Testis (tissue), 3 donors: ENCODE measurements around the gene RASAL1. TPM values are rescaled to one million over a fixed set of nuclear protein-coding genes. Genes with fewer than 3 reads are reported as not detected.

ENCODE experiments used
- DNase-seq: peaks from one replicate; pipeline ENCODE4 v3.0.0-alpha.2; 2019
- H3K27ac ChIP-seq, 2 donors: fragments of 200-600 bp; sonication (generic); one replicate each; pipeline ENCODE4 v1.5.1; 2019
- H3K27me3 ChIP-seq: fragments of 200-600 bp; sonication (generic); one replicate; pipeline ENCODE4 v1.5.1; 2019
- H3K36me3 ChIP-seq: fragments of 200-600 bp; sonication (generic); one replicate; pipeline ENCODE4 v1.5.1; 2017; ENCODE audit warnings: low read depth; ENCODE audit errors: missing control alignments
- H3K4me1 ChIP-seq: fragments of 200-600 bp; sonication (generic); one replicate; pipeline ENCODE4 v1.5.1; 2019
- H3K4me3 ChIP-seq, 2 donors: fragments of 200-600 bp; sonication (generic); one replicate each; pipeline ENCODE4 v1.5.1; 2017 to 2019
- H3K9me3 ChIP-seq: fragments of 200-600 bp; sonication (generic); one replicate; pipeline ENCODE4 v1.5.1; 2017
- POLR2A ChIP-seq: fragments of 450-650 bp; IDR thresholded peaks from one replicate; pipeline ENCODE4 v1.6.1; 2017; ENCODE audit warnings: antibody characterized with exemption, mild to moderate bottlenecking, moderate library complexity
- WGBS, 2 donors: methylation state at CpG; one replicate each; pipeline ENCODE4 v1.1.5; 2018; 5-methylcytosine and 5-hydroxymethylcytosine counted together
- intact Hi-C: fragments of 100-400 bp; cut with DNase I; formaldehyde crosslinking; loops from one replicate; pipeline ENCODE4 v1.15.1; 2023; ENCODE audit warnings: low total_unique reads
- polyA plus RNA-seq: library from polyadenylated mRNA; stranded (reverse); fragments of 350-450 nt; fragmentation: Illumina TruSeq; extraction: RNeasy Lipid Tissue Mini Kit (QIAGEN cat#74804); gene quantifications from one replicate; pipeline ENCODE4 v1.2.3, GENCODE V29; 2014; ENCODE audit warnings: low read depth, low replicate concordance; ENCODE audit not compliant: insufficient read depth
- total RNA-seq, 2 donors: library from RNA; depleted of rRNA; stranded (reverse); fragments of >200 nt; gene quantifications; one replicate each; pipeline ENCODE4 v1.2.3, GENCODE V29; 2016
- TF ChIP-seq, protein P1 (sequence below), 3 experiments: fragments of 450-650 bp in 2 of 3; fragments of 200-600 bp in 1 of 3; sonication (generic) in 1 of 3; IDR thresholded peaks; one replicate each; pipeline ENCODE4 v1.5.1; 2016 to 2019; ENCODE audit warnings: antibody characterized with exemption in 3 of 3, mild to moderate bottlenecking in 2 of 3, moderate library complexity in 1 of 3

Gene RASAL1
- total and polyA plus RNA-seq, 3 donors from 2014 or later: 5.0 to 20.1 (median 18.2) TPM

DNA sequence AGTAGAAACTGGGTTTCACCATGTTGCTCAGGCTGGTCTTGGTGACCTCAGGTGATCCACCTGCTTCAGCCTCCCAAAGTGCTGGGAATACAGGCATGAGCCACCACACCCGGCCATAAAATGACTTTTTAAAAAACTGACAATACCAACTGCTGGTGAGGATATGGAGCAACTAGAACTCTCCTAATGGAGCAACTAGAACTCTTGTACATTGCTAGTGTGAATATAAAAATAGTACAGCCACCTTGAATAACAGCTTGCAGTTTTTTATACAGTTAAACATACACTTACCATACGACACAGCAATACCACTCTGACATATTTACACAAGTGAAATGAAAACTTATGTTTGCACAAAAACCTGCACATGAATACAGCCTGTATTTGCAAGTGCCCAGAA lies 11.4 kb upstream of the RASAL1 start:
- intact Hi-C loops: no loop called here
- no peak overlapping the region for H3K27ac ChIP-seq
- no peaks in the 10 kb centered on the region for H3K36me3 ChIP-seq
- TF ChIP-seq, protein P1, sequence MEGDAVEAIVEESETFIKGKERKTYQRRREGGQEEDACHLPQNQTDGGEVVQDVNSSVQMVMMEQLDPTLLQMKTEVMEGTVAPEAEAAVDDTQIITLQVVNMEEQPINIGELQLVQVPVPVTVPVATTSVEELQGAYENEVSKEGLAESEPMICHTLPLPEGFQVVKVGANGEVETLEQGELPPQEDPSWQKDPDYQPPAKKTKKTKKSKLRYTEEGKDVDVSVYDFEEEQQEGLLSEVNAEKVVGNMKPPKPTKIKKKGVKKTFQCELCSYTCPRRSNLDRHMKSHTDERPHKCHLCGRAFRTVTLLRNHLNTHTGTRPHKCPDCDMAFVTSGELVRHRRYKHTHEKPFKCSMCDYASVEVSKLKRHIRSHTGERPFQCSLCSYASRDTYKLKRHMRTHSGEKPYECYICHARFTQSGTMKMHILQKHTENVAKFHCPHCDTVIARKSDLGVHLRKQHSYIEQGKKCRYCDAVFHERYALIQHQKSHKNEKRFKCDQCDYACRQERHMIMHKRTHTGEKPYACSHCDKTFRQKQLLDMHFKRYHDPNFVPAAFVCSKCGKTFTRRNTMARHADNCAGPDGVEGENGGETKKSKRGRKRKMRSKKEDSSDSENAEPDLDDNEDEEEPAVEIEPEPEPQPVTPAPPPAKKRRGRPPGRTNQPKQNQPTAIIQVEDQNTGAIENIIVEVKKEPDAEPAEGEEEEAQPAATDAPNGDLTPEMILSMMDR (IDR thresholded peaks at IDR 0.05): no peak
- no peak for TF ChIP-seq POLR2A
- H3K9me3 ChIP-seq: no peaks in the 10 kb centered on the region
- H3K27me3 ChIP-seq: no peaks in the 10 kb centered on the region
- 89 to 95% methylated on average over 2 of the region's 2 CpGs for WGBS, 2 donors
- no peak for DNase-seq
- peaks cover 6% of the 10 kb centered on the region for H3K4me1 ChIP-seq
- no peak overlapping the region for H3K4me3 ChIP-seq

- no peaks in the 10 kb centered on the region for H3K36me3 ChIP-seq
- peaks cover 11% of the 10 kb centered on the region for H3K4me1 ChIP-seq
- intact Hi-C loops: no loop called here
- no peaks in the 10 kb centered on the region for H3K27me3 ChIP-seq
- H3K27ac ChIP-seq: no peak overlapping the region
- H3K9me3 ChIP-seq: no peaks in the 10 kb centered on the region
- 73 to 82% methylated on average over 12 of the region's 12 CpGs for WGBS, 2 donors
- TF ChIP-seq, protein P1 (IDR thresholded peaks at IDR 0.05): no peak
- TF ChIP-seq POLR2A: no peak
- H3K4me3 ChIP-seq: no peak overlapping the region
- DNase-seq: no peak
Observed at GRCh38 chr12:113145720-113146551, 10.4 kb upstream of the RASAL1 start.

DNA sequence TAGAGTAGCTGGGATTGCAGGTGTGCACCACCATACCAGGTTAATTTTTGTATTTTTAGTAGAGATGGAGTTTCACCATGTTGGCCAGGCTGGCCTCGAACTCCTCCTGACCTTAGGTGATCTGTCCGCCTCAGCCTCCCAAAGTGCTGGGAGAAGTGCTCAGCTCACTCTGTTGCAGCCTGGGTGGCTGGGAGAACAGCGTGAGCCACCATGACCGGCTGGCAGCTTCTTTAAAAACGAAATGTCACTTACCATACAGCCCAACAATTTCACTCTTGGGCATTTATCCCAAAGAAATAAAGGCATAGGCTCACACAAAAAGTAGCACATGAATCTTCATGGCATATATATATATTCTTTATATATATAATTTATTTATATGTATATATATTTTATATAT lies 9.2 kb upstream of the RASAL1 start:
- no peak overlapping the region for H3K4me3 ChIP-seq
- whole genome bisulfite sequencing, 2 donors: 59 to 70% methylated on average over 5 of the region's 5 CpGs
- H3K27me3 ChIP-seq: no peaks in the 10 kb centered on the region
- no peak for DNase-seq
- TF ChIP-seq, protein P1 (IDR thresholded peaks at IDR 0.05): no peak
- no peak for TF ChIP-seq POLR2A
- no peaks in the 10 kb centered on the region for H3K36me3 ChIP-seq
- H3K4me1 ChIP-seq: peaks cover 11% of the 10 kb centered on the region
- no peaks in the 10 kb centered on the region for H3K9me3 ChIP-seq
- intact Hi-C loops: no loop called here
- no peak overlapping the region for H3K27ac ChIP-seq

- Histone ChIP-seq H3K4me3 (no peak overlapping the region), H3K9me3 (no peaks in the 10 kb centered on the region), H3K36me3 (no peaks in the 10 kb centered on the region), H3K27me3 (no peaks in the 10 kb centered on the region), H3K4me1 (peaks cover 11% of the 10 kb centered on the region), H3K27ac (no peak overlapping the region)
- intact Hi-C loops: no loop called here
- 85 to 86% methylated on average over 4 to 8 of the region's 8 CpGs for WGBS, 2 donors
- DNase-seq: no peak
- TF ChIP-seq, protein P1 (IDR thresholded peaks at IDR 0.05): no peak
- TF ChIP-seq POLR2A: no peak
Observed at GRCh38 chr12:113143959-113144358, 8.4 kb upstream of the RASAL1 start.

DNA sequence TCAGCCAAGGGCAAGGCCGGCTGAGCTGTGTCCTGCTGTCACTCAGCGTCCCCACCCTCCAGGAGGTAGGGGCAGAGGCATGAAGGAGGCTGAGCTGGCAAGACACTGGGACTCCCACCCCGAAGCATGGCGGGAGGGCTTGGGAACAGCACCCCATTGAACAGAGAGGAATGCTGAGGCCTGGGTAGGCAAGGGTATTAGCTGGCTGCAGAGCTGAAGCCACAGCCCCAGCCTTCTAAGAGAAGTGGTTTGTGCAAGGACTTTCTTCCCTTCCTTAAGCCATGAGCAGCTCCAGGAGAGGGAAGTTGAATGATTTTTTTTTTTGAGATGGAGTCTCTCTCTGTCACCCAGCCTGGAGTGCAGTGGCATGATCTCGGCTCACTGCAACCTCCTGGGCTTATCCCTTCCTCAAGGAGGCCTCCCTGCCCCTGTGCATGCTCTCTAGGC lies 7.3 kb upstream of the RASAL1 start:
- TF ChIP-seq POLR2A: no peak
- TF ChIP-seq, protein P1 (IDR thresholded peaks at IDR 0.05): no peak
- WGBS, 2 donors: 66 to 77% methylated on average over 3 to 5 of the region's 5 CpGs

More for the DNA sequence above, 7.3 kb upstream of the RASAL1 start:
- intact Hi-C loops: no loop called here
- Histone ChIP-seq H3K4me3 (no peak overlapping the region), H3K36me3 (no peaks in the 10 kb centered on the region), H3K9me3 (no peaks in the 10 kb centered on the region), H3K27me3 (no peaks in the 10 kb centered on the region), H3K27ac (peak overlapping the region; percentile 42 to 72), H3K4me1 (peaks cover 11% of the 10 kb centered on the region)
- DNase-seq: no peak
